ENCODE measurements around the gene OMD. TPM values are rescaled to one million over a fixed set of nuclear protein-coding genes. Genes with fewer than 3 reads are reported as not detected.

The OMD gene
- total RNA-seq, 2 donors from 2014 or later: 3.6 to 6.5 TPM

GRCh38 chr9:92373167-92373566 lies 51.1 kb downstream of the OMD start:
- H3K27me3 ChIP-seq (replicated peaks; ENCODE audit: insufficient read depth): no peaks in the 10 kb centered on the region
- H3K27ac ChIP-seq: no peak overlapping the region
- TF ChIP-seq CTCF (IDR thresholded peaks at IDR 0.05) (no peak), POLR2A (IDR thresholded peaks at IDR 0.05) (no peak), POLR2AphosphoS5 (IDR thresholded peaks at IDR 0.05) (no peak)
- no peak overlapping the region for H3K4me3 ChIP-seq
- 100% methylated on average over 2 of the region's 2 CpGs for WGBS
- no peaks in the 10 kb centered on the region for H3K36me3 ChIP-seq
- no peak for DNase-seq (ENCODE audit: low spot score)
- no peaks in the 10 kb centered on the region for H3K9me3 ChIP-seq
- intact Hi-C loops (cut with DNase I): no loop called here
- H3K4me1 ChIP-seq (replicated peaks): no peaks in the 10 kb centered on the region

DNA sequence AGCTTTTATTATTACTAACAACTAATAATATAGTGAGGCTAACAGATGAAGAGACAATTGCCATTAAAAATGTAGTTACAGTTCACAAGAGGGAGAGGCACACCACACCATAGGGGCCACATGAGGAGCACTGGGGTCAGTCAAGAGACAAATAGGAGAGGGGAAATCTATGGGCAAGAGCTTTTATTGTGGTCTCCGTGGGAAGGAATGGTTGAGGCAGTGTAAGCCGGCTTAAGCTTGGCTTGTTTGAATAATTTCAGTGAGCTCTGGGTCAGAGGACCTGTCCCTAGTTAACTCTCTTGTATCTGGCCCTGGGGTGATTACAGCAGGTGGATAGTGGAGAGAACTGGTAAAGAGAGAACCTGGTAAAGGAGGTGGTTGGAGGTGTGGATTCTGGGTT lies 55.2 kb downstream of the OMD start:
- intact Hi-C loops (cut with DNase I): no loop called here
- Histone ChIP-seq H3K36me3 (no peaks in the 10 kb centered on the region), H3K4me1 (replicated peaks) (no peaks in the 10 kb centered on the region), H3K4me3 (no peak overlapping the region), H3K27ac (no peak overlapping the region), H3K9me3 (no peaks in the 10 kb centered on the region), H3K27me3 (replicated peaks; ENCODE audit: insufficient read depth) (no peaks in the 10 kb centered on the region)
- TF ChIP-seq POLR2A (IDR thresholded peaks at IDR 0.05) (no peak), POLR2AphosphoS5 (IDR thresholded peaks at IDR 0.05) (no peak), CTCF (IDR thresholded peaks at IDR 0.05) (no peak)
- no peak for DNase-seq (ENCODE audit: low spot score)
- 50% methylated on average over 2 of the region's 2 CpGs for WGBS

Other genes starting within 250 kb of the OMD start
- 10 to 100 TPM; 58.3 to 89.2 TPM for gene IARS1, start 130.8 kb downstream of the OMD start, total RNA-seq
- gene NOL8, start 99.1 kb downstream of the OMD start, total RNA-seq: 10 to 100 TPM; 23.8 to 26.6 TPM
- 10 to 100 TPM in 1 of 2 donors, 1 to 10 TPM in 1; 1.4 to 21.5 TPM for gene CENPP, start 98.5 kb downstream of the OMD start, total RNA-seq
- 10 to 100 TPM in 1 of 2 donors, 1 to 10 TPM in 1; 6.9 to 24.4 TPM for gene OGN, start 19.9 kb downstream of the OMD start, total RNA-seq
- gene ASPN, start 58.0 kb upstream of the OMD start, total RNA-seq: 1 to 10 TPM in 1 of 2 donors, under 1 TPM in 1; 0.68 to 1.8 TPM
- gene ECM2, start 111.5 kb upstream of the OMD start, total RNA-seq: 10 to 100 TPM in 1 of 2 donors, 1 to 10 TPM in 1; 2.6 to 14.1 TPM
- 10 to 100 TPM; 10.3 to 14.0 TPM for gene IPPK, start 245.7 kb upstream of the OMD start, total RNA-seq

Data from prostate gland (tissue), 2 donors.